NCI-H446 treated with DMSO at 0.1 percent for 48 hours (cell line): Measurements from ENCODE around the gene CALHM6.
"Not testable (repeated sequence)": the region's sequence is repeated elsewhere in the genome, so short reads cannot be mapped to it uniquely, and the experiment has no call there.

ENCODE experiments used
- DNase-seq: peaks from one replicate; lab custom pipeline; 2025; lab: John Stamatoyannopoulos, UW

Gene CALHM6

DNA sequence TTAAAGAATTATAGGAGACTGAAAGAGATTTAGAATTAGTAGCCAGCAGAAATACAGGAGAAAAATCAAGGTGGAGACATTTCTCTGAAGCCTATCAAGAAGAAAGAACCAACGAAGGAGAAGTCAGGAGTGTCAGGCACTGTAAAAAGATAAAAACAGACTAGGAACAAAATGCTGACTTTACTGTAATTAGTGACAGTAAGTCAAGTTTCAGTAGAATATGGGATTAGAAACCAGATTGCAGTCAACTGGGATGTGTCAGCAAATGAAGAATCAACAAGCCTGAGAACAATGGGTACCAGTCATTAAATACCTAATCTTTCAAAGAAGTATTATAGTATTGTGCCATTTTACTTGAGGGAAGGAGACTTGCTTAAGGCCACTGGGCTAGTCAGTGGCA lies 21.6 kb downstream of the CALHM6 start:
- DNase-seq: no peak

DNA sequence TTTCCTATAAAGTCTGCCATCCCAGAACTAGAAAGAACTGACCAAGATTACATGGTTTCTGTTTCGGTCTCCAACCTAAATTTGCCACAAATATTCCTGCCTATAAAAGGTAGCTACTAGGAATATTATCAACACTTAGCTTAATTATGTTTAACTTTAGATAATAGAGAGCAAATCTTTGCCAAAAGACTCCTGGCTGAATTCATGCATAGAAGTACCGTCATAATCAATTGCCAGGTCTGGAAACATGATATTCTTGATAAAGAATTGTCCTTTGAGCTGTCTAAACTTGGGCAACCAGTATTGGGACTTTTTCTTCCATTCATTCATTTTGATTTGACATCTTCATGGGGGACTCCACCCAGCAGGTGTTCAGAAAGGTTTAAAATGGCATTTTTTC lies 22.4 kb downstream of the CALHM6 start:
- DNase-seq: no peak

DNA sequence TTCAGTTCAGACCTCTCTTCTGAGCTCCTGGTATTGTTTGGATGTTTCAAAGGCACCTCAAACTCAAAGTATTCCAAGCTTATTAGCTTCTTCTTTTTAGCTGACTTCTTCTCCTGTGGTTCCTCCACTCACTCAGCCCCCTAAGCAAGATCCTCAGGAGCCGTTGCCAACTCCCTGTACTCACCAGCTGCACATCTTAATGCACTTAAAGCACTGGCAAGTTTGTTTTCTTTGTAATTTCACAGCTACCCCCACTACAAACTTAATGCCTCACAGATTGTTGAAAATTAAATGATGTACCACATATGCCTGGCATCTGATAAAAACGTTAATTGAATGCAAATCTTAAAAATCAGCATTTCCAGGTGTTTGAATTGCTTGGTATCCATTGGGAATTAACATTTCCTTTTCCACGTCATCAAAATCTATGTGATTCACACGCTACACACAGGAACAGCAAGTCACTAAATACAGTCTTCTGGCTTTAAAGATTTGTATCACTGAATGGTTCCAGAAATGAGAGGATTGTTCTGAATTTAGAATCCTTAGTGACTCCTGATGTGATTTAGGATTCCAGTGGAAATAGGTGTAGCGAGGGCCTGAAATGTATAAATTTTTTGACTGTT lies 24.5 kb downstream of the CALHM6 start:
- DNase-seq: no peak

DNA sequence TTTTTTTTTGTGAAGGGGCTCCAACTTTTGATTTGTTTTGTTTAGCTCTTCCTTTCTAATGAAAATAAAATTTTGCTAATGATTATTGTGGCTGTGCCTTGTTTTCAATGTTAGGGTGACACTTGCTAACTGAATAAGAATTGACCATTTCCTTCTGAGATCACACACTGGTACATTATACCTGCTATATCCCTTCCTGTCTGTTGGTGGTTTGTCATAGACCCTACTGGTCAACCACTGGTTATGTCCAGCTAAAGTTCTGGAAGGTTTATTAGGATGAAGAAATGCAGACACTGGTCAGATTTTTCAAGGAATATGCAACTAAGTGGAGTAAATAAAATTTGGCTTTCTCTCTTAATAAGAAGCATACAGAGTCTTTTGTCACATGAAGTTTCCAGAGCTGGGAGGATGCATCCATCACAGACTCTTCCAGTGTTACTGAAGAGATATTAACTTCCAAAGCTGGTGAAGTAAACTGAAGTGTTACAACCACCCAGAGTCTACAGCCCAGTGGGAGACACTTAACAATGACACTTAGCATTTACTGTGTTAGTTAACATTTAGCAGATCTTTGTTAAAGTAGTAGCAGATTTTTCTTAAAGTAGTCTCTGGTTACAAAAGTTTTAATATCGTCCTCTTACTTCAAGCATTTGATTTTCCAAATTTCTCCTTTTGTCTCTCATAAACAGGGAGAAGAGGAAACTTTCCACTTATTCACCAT lies 30.6 kb downstream of the CALHM6 start:
- no peak for DNase-seq

DNA sequence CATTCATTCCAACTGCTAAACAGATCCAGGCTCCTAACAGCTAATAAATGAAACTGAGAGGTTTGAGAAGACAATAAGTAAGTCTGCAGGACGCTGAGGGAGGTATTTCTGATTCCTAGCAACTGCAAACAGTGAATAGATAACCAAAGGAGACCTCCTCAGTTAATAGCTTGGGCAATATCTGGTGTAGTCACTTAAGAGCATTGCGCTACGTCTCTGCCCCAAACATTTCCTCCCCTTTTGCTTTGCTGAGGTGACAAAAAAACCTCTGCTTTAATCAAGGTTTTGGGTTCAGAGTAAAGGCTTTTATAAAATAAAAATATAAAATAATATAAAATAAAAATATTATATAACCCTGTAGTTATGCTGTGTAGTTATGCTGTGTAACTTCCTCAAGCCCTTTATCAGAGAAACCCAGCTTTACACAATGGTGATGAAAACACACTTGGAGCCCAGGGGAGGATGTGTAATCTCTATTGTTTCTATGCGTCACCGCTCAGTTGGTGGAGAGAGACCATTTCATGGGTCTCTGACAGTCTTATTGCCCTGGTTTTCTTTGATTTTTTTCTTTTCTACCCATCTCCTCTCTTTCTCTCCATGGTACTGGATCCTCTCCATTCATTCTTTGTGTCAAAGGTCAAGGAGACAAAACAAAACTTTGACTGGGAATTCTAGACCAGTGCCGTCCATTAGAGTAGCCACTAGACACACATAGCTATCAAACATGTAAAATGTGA lies 31.3 kb downstream of the CALHM6 start:
- no peak for DNase-seq

DNA sequence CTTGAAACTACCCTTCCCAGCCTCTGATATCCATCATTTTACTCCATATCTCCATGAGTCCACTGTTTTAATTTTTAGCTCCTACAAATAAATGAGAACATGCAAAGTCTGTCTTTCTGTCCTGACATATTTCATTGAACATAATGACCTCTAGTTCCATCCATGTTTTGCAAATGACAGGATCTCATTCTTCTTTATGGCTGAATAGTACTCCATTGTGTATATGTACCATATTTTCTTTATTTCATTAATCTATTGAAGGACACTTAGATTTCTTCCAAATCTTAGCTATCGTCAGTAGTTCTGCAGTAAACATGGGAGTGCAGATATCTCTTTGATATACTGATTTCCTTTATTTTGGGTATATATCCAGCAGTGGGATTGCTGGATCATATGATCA lies 34.0 kb downstream of the CALHM6 start:
- DNase-seq: not testable (repeated sequence)

DNA sequence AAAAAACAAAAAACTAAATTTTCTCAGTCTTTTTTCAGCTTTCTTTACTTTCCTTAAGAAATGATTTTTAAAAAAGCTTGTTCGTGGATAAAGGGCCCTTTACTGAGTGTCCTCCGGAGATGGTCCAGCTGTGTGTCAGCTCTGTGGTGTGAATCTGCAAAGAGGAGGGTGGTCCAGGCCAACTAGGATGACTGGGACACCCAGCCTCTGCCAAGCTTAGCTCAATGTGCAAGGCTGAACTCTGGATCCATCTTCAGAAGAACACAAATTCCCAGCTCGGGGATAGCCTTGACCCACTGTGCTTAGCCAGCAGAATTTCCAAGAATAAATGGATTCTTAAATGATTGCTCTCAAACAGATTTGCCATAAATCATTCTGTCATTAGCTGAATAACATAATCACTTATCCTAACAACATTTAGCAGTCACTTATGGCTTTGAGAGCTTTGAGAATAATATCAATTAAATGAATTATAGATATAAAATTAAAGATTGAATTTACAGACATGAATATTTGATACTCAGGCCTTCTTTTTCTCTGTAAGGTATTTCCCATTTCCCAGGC lies 36.0 kb downstream of the CALHM6 start:
- no peak for DNase-seq

DNA sequence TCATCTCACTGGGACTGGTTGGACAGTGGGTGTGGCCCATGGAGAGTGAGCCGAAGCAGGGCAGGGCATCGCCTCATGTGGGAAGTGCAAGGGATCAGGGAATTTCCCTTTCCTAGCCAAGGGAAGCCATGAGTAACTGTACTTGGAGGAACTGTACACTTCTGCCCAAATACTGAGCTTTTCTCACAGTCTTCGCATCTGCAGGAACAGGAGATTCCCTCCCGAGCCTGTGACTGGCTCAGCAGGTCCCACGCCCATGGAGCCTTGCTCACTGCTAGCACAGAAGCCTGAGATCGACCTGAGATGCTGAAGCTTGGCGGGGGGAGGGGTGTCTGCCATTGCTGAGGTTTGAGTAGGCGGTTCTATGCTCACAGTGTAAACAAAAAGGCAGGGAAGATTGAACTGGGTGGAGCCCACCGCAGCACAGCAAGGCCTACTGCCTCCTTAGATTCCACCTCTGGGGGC lies 39.8 kb downstream of the CALHM6 start:
- DNase-seq: no peak

DNA sequence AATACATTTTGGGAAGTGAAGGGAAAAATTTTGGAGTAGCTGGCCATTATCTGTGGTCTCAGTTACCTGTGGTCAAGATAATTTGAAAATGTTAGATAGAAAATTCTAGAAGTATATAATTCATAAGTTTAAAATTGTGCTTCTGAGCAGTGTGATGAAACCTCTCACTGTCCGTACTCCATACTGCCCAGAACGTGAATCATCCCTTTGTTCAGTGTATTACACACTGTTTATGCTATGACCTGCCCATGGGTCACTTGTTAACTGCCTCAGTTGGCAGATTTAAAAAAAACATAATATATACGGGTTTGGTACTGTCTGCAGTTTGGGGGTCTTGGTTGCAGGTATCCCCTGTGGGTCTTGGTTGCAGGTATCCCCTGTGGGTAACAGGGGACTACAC lies 46.1 kb downstream of the CALHM6 start:
- DNase-seq: no peak

DNA sequence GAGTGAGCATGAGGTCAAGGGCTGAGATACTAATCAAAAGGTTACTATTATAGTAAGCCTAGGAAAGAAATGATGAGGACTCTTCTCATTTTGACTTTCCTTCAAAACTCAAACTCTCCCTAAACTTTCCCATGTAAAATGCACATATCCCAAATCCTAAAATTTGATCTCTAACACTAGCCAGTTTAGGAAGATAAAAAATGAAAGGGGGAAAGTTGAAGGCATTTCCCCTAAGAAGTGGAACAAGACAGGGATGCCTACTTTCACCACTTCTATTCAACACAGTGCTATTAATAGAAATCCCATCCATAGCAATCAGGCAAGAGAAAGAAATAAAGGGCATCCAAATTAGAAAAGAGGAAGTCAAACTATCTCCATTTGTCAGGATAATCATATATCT lies 47.4 kb downstream of the CALHM6 start:
- no peak for DNase-seq

DNA sequence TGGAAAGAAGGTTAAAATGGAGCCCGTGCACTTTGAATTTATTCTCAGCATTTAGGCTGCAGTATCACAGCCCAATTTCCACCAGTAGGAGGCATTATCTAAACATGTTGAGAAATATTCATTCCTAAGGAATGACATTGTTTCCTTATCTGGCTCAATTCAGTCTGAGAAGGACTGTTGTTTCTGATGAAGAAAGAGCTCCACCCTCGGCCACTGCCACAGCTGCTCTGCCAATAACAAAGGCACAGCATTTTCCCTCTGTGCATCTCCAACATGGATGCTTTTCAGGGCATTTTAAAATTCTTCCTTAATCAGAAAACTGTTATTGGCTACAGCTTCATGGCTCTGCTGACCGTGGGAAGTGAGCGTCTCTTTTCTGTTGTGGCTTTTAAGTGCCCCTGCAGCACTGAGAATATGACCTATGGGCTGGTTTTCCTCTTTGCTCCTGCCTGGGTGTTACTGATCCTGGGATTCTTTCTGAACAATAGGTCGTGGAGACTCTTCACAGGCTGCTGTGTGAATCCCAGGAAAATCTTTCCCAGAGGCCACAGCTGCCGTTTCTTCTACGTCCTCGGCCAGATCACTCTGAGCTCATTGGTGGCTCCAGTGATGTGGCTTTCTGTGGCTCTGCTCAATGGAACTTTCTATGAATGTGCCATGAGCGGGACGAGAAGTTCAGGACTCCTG lies 50.4 kb downstream of the CALHM6 start, which contains the start of gene CALHM5:
Gene CALHM5 (plus strand): TSS at position 216 of the 687 bp plus-strand sequence. CDS start 58 bp downstream, at position 274.
- no peak for DNase-seq

DNA sequence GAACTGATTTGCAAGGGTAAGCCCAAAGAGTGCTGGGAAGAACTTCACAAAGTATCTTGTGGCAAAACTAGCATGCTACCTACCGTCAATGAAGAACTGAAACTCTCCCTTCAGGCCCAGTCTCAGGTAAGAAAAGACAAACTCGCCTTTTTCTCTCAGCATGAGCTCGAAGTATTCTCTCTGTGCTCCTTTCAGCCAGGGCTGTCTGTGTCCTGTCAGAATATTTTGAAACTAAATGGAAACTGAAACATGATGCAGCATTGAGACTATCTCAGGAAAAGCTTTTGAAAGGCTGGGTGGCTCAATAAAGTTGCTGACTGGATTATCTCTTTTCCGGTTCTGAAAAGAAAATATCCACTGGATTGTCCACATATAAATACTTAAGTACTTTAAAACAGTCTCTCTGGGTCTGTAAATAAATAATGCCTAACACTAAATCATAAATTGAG lies 51.0 kb downstream of the CALHM6 start:
- DNase-seq: no peak

DNA sequence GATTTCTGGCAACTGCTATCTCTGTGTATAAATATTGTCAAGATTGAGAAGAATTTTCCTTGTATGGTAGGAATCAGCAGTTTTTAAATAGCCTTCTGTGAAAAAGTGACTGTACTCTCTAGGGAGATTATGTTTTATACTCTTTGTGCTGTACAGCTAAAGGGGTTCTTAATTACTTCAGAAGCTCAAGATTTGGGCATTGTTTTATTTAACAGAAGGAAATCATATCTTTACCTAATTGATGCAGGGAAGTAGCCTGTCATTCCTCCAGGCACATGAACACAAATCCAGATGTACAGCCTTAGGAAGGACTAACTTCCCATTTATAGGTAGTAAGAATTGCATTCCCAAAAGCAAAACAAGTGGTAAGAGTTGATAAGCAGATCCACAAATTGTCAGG lies 51.6 kb downstream of the CALHM6 start:
- no peak for DNase-seq
